ENCODE measurements around the gene SH3D19.
A peak's percentile ranks its signal among the peaks of the same experiment; 100 is the strongest.

SH3D19 gene

GRCh38 chr4:151099229-151099975 is 226.0 kb downstream of the SH3D19 start, which contains the start of gene RPS3A:
TSS of gene RPS3A (plus strand) at chr4:151099628. CDS start at chr4:151099653, 25 bp downstream.
- Mint-ChIP-seq H3K9me3 (no peaks in the 10 kb centered on the region), H3K27me3 (ENCODE audit: low read depth) (no peaks in the 10 kb centered on the region), H3K4me3 (peak within 1 kb of the TSS; percentile 97 to 99 (median 98)), H3K27ac (peak within 1 kb of the TSS; percentile 99), H3K4me1 (peaks cover 31% of the 10 kb centered on the region), H3K36me3 (ENCODE audit: low read depth) (peaks cover 39% of the 10 kb centered on the region)
- peak; percentile 92 to 93 (median 93) for TF ChIP-seq CTCF (IDR thresholded peaks at IDR 0.05; ENCODE audit: unreplicated experiment in 3 of 3)

DNA sequence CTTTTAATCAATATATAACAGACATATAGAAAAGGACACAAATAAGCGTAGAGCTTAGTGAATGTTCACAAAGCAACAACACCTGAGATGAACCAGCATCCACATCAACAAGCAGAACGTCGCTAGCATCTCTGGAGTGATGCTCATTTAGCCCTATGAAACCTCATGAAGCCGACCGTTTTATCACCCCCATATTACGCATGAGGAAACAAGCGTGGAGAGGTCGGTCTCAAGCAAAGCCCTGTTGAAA is 226.5 kb downstream of the SH3D19 start:
- peak overlapping the region; percentile 99 for H3K27ac Mint-ChIP-seq
- peaks cover 37% of the 10 kb centered on the region for H3K36me3 Mint-ChIP-seq (ENCODE audit: low read depth)
- H3K9me3 Mint-ChIP-seq: no peaks in the 10 kb centered on the region
- H3K4me3 Mint-ChIP-seq: peak overlapping the region; percentile 97 to 99 (median 98)
- TF ChIP-seq CTCF (IDR thresholded peaks at IDR 0.05; ENCODE audit: unreplicated experiment in 3 of 3): no peak
- H3K27me3 Mint-ChIP-seq (ENCODE audit: low read depth): no peaks in the 10 kb centered on the region
- peaks cover 31% of the 10 kb centered on the region for H3K4me1 Mint-ChIP-seq

GRCh38 chr4:151097759-151098158 is 227.6 kb downstream of the SH3D19 start:
- Mint-ChIP-seq H3K4me1 (peaks cover 31% of the 10 kb centered on the region), H3K4me3 (peak overlapping the region in 1 of 3 experiments; percentile 62), H3K36me3 (ENCODE audit: low read depth) (peaks cover 27% of the 10 kb centered on the region), H3K27ac (no peak overlapping the region), H3K27me3 (ENCODE audit: low read depth) (peaks cover 3% of the 10 kb centered on the region), H3K9me3 (no peaks in the 10 kb centered on the region)
- TF ChIP-seq CTCF (IDR thresholded peaks at IDR 0.05; ENCODE audit: unreplicated experiment in 3 of 3): no peak

DNA sequence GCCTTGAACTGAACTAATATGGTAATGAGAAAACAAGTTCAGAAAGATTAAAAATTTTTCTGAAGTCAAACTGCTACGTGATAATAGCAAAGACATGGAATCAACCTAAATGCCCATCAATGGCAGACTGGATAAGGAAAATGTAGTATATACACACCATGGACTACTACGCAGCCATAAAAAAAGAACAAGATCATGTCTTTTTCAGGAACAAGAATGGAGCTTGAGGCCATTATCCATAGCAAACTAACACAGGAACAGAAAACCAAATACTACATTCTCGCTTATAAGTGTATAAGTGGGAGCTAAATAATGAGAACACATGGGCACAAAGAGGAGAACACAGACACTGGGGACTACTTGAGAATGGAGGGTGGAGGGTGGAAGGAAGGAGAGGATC is 230.3 kb downstream of the SH3D19 start:
- H3K4me3 Mint-ChIP-seq: no peak overlapping the region
- TF ChIP-seq CTCF (IDR thresholded peaks at IDR 0.05; ENCODE audit: unreplicated experiment in 3 of 3): no peak
- no peak overlapping the region for H3K27ac Mint-ChIP-seq
- H3K27me3 Mint-ChIP-seq (ENCODE audit: low read depth): peaks cover 3% of the 10 kb centered on the region
- peaks cover 10% of the 10 kb centered on the region for H3K4me1 Mint-ChIP-seq
- peaks cover 3% of the 10 kb centered on the region for H3K36me3 Mint-ChIP-seq (ENCODE audit: low read depth)
- H3K9me3 Mint-ChIP-seq: no peaks in the 10 kb centered on the region

DNA sequence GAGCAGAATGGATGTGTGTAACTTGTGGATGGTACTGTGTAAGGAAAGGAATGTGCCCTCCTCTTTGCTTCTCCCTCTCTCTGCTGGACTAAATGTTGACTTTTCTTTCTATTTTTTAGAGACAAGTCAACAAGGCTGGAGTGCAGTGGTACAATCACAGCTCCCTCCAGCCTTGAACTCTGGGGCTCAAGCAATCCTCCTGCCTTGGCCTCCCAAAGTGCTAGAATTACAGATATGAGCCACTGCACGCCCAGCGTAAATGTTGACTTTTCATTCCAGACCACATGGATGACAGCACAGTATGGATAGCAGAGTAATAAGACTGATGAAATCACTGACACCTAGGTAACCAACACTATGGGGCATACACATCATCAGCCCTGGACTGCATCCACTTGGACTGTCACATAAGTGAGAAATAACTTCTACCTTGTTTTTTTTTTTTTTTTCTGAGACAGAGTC is 231.1 kb downstream of the SH3D19 start:
- H3K4me3 Mint-ChIP-seq: no peak overlapping the region
- no peaks in the 10 kb centered on the region for H3K9me3 Mint-ChIP-seq
- no peak overlapping the region for H3K27ac Mint-ChIP-seq
- no peaks in the 10 kb centered on the region for H3K36me3 Mint-ChIP-seq (ENCODE audit: low read depth)
- no peak for TF ChIP-seq CTCF (IDR thresholded peaks at IDR 0.05; ENCODE audit: unreplicated experiment in 3 of 3)
- H3K4me1 Mint-ChIP-seq: peaks cover 3% of the 10 kb centered on the region
- peaks cover 3% of the 10 kb centered on the region for H3K27me3 Mint-ChIP-seq (ENCODE audit: low read depth)

- Mint-ChIP-seq H3K9me3 (no peaks in the 10 kb centered on the region), H3K4me3 (no peak overlapping the region), H3K27ac (no peak overlapping the region), H3K36me3 (ENCODE audit: low read depth) (no peaks in the 10 kb centered on the region), H3K27me3 (ENCODE audit: low read depth) (peaks cover 3% of the 10 kb centered on the region), H3K4me1 (no peaks in the 10 kb centered on the region)
- TF ChIP-seq CTCF (IDR thresholded peaks at IDR 0.05; ENCODE audit: unreplicated experiment in 3 of 3): no peak
Measured at GRCh38 chr4:151093203-151093602, 232.2 kb downstream of the SH3D19 start.

Measured in nephron (organoid).